Uterus (tissue), 2 donors: Measurements from ENCODE around the gene RPS24.

Experiments
- CTCF ChIP-seq, 4 experiments: fragments of 200-600 bp in 2 of 4; fragments of 450-650 bp in 2 of 4; sonication (generic) in 2 of 4; IDR thresholded peaks; one replicate each; pipeline ENCODE4 v1.5.1; 2016 to 2019; ENCODE audit warnings: antibody characterized with exemption in 4 of 4, mild to moderate bottlenecking in 2 of 4, moderate library complexity in 1 of 4
- POLR2A ChIP-seq, 2 donors: fragments of 450-650 bp; IDR thresholded peaks; one replicate each; pipeline ENCODE4 v1.6.1; 2016; ENCODE audit warnings: antibody characterized with exemption in 2 of 2, mild to moderate bottlenecking in 1 of 2, moderate library complexity in 1 of 2

- no peak for TF ChIP-seq CTCF (IDR thresholded peaks at IDR 0.05)
- TF ChIP-seq POLR2A (IDR thresholded peaks at IDR 0.05): no peak
These were observed 12.5 kb upstream of the RPS24 start for GRCh38 chr10:78021201-78021600.
